IgD-negative memory B cell (primary cell): ENCODE results near the gene WDR4. TPM values are rescaled to one million over a fixed set of nuclear protein-coding genes. Genes with fewer than 3 reads are reported as not detected.
"Not testable (repeated sequence)": the region's sequence is repeated elsewhere in the genome, so short reads cannot be mapped to it uniquely, and the experiment has no call there.

Experiments used
- H3K27ac Mint-ChIP-seq, 3 donors: one replicate each; pipeline ENCODE4 v1.8.0; 2020 to 2022; ENCODE audit warnings: mild to moderate bottlenecking in 3 of 3, mixed read lengths in 3 of 3, moderate library complexity in 1 of 3
- H3K27me3 Mint-ChIP-seq: one replicate; pipeline ENCODE4 v1.8.0; 2021; ENCODE audit warnings: mixed read lengths
- H3K36me3 Mint-ChIP-seq: one replicate; pipeline ENCODE4 v1.8.0; 2020; ENCODE audit warnings: mild to moderate bottlenecking, mixed read lengths
- H3K4me1 Mint-ChIP-seq, 3 donors: one replicate each; pipeline ENCODE4 v1.8.0; 2020 to 2022; ENCODE audit warnings: mixed read lengths in 3 of 3, mild to moderate bottlenecking in 1 of 3
- H3K4me3 Mint-ChIP-seq, 4 donors: one replicate each; pipeline ENCODE4 v1.8.0; 2020 to 2022; ENCODE audit warnings: mild to moderate bottlenecking in 4 of 4, mixed read lengths in 4 of 4, moderate library complexity in 3 of 4
- H3K9me3 Mint-ChIP-seq, 3 donors: one replicate each; pipeline ENCODE4 v1.8.0; 2020 to 2021; ENCODE audit warnings: mixed read lengths in 3 of 3, mild to moderate bottlenecking in 1 of 3
- polyA plus RNA-seq: library from polyadenylated mRNA; unstranded; fragments of 300-500 nt; fragmentation: Illumina TruSeq; gene quantifications from one replicate; pipeline ENCODE4 v1.2.3, GENCODE V29; 2021

WDR4 gene
- polyA plus RNA-seq, 1 donor from 2014 or later, result 13.9 TPM

GRCh38 chr21:42809171-42809570 lies 70.2 kb downstream of the WDR4 start:
- Mint-ChIP-seq H3K4me1 (no peaks in the 10 kb centered on the region), H3K36me3 (no peaks in the 10 kb centered on the region), H3K27me3 (peaks cover 10% of the 10 kb centered on the region), H3K27ac (no peak overlapping the region), H3K9me3 (no peaks in the 10 kb centered on the region), H3K4me3 (no peak overlapping the region)

- peak overlapping the region in 1 of 4 donors; percentile 63 for H3K4me3 Mint-ChIP-seq
- peaks cover 10% of the 10 kb centered on the region for H3K27me3 Mint-ChIP-seq
- no peak overlapping the region for H3K27ac Mint-ChIP-seq
These were observed 71.3 kb downstream of the WDR4 start for GRCh38 chr21:42807938-42808613.

GRCh38 chr21:42807293-42807895 lies 71.9 kb downstream of the WDR4 start:
- H3K36me3 Mint-ChIP-seq, H3K4me1 Mint-ChIP-seq, H3K27ac Mint-ChIP-seq, H3K9me3 Mint-ChIP-seq, H3K4me3 Mint-ChIP-seq: not testable (repeated sequence)
- H3K27me3 Mint-ChIP-seq, result peaks cover 10% of the 10 kb centered on the region

More at GRCh38 chr21:42807938-42808613, 71.3 kb downstream of the WDR4 start:
- Mint-ChIP-seq H3K9me3 (no peaks in the 10 kb centered on the region), H3K4me1 (no peaks in the 10 kb centered on the region), H3K36me3 (no peaks in the 10 kb centered on the region)

GRCh38 chr21:42806509-42807140 lies 72.7 kb downstream of the WDR4 start:
- peaks cover 10% of the 10 kb centered on the region for H3K27me3 Mint-ChIP-seq
- no peaks in the 10 kb centered on the region for H3K36me3 Mint-ChIP-seq
- H3K9me3 Mint-ChIP-seq, result no peaks in the 10 kb centered on the region
- no peak overlapping the region for H3K27ac Mint-ChIP-seq
- no peak overlapping the region for H3K4me3 Mint-ChIP-seq
- H3K4me1 Mint-ChIP-seq, result no peaks in the 10 kb centered on the region

- not testable (repeated sequence) for H3K9me3 Mint-ChIP-seq, H3K27ac Mint-ChIP-seq, H3K4me3 Mint-ChIP-seq, H3K36me3 Mint-ChIP-seq
- Mint-ChIP-seq H3K27me3 (peaks cover 11% of the 10 kb centered on the region), H3K4me1 (peaks cover 8 to 12% (median 11%) of the 10 kb centered on the region in 3 donors)
These were observed 77.7 kb downstream of the WDR4 start for GRCh38 chr21:42801616-42802015.

GRCh38 chr21:42799948-42800347 lies 79.4 kb downstream of the WDR4 start:
- no peaks in the 10 kb centered on the region for H3K9me3 Mint-ChIP-seq
- H3K4me1 Mint-ChIP-seq, result peaks cover 8 to 12% (median 11%) of the 10 kb centered on the region in 3 donors
- H3K4me3 Mint-ChIP-seq, result peak overlapping the region in 3 of 4 donors; percentile 13 to 81 (median 43)
- peaks cover 2% of the 10 kb centered on the region for H3K27me3 Mint-ChIP-seq
- H3K27ac Mint-ChIP-seq, result peak overlapping the region; percentile 20 to 28 (median 24)
- H3K36me3 Mint-ChIP-seq, result no peaks in the 10 kb centered on the region

- Mint-ChIP-seq H3K27ac (peak overlapping the region; percentile 20 to 35 (median 28)), H3K4me1 (peaks cover 8 to 12% (median 11%) of the 10 kb centered on the region in 3 donors), H3K4me3 (peak overlapping the region in 2 of 4 donors; percentile 0 to 37), H3K36me3 (no peaks in the 10 kb centered on the region), H3K9me3 (no peaks in the 10 kb centered on the region), H3K27me3 (peaks cover 4% of the 10 kb centered on the region)
These were observed 79.8 kb downstream of the WDR4 start for GRCh38 chr21:42799516-42799915.

Other genes with a start within 250 kb of the WDR4 start
- gene PDE9A, start 225.9 kb downstream of the WDR4 start, polyA plus RNA-seq, result not detected
- gene NDUFV3, start 13.8 kb upstream of the WDR4 start, polyA plus RNA-seq, result 17.4 TPM
- not detected for gene ERVH48-1, start 46.1 kb upstream of the WDR4 start, polyA plus RNA-seq
- gene PKNOX1, start 95.0 kb upstream of the WDR4 start, polyA plus RNA-seq, result 13.1 TPM
- not detected for gene CBS, start 196.3 kb upstream of the WDR4 start, polyA plus RNA-seq
- 79.3 TPM for gene U2AF1, start 228.0 kb upstream of the WDR4 start, polyA plus RNA-seq